HG03442 (cell line): ENCODE data around the gene WBP4.
A peak's percentile ranks its signal among the peaks of the same experiment; 100 is the strongest.
"Not testable (repeated sequence)": the region's sequence is repeated elsewhere in the genome, so short reads cannot be mapped to it uniquely, and the experiment has no call there.

Source experiments
- ATAC-seq: cut with Tn5 transposase; IDR thresholded peaks from one replicate; pipeline ENCODE4 v1.9.1; 2021; ENCODE audit warnings: mild to moderate bottlenecking, moderate library complexity; ENCODE audit not compliant: unreplicated experiment

The WBP4 gene

GRCh38 chr13:41061075-41061913 is at the start of gene WBP4:
Gene WBP4 (plus strand): TSS chr13:41061509. CDS start chr13:41061674, 165 bp downstream.
- ATAC-seq, result peak; percentile 70

GRCh38 chr13:41012536-41012935 is 48.8 kb upstream of the WBP4 start:
- ATAC-seq, result no peak

GRCh38 chr13:41013835-41014234 is 47.5 kb upstream of the WBP4 start:
- ATAC-seq, result no peak

GRCh38 chr13:41015920-41016319 is 45.4 kb upstream of the WBP4 start:
- ATAC-seq, result no peak

- ATAC-seq, result no peak
These were observed 44.1 kb upstream of the WBP4 start for GRCh38 chr13:41017159-41017558.

GRCh38 chr13:41017817-41018601 is 43.3 kb upstream of the WBP4 start:
- no peak for ATAC-seq

GRCh38 chr13:41018602-41018948 is 42.7 kb upstream of the WBP4 start:
- no peak for ATAC-seq

GRCh38 chr13:41019011-41019487 is 42.3 kb upstream of the WBP4 start, which contains the start of gene ELF1:
Gene ELF1 (minus strand): TSS chr13:41019316. CDS start chr13:40982054, 37,262 bp downstream.
- ATAC-seq, result peak; percentile 91

- no peak for ATAC-seq
These were observed 41.5 kb upstream of the WBP4 start for GRCh38 chr13:41019578-41020347.

GRCh38 chr13:41025518-41025917 is 35.8 kb upstream of the WBP4 start:
- no peak for ATAC-seq

GRCh38 chr13:41026788-41027187 is 34.5 kb upstream of the WBP4 start:
- ATAC-seq, result no peak

GRCh38 chr13:41028051-41028450 is 33.3 kb upstream of the WBP4 start:
- no peak for ATAC-seq

GRCh38 chr13:41029629-41030028 is 31.7 kb upstream of the WBP4 start:
- ATAC-seq, result no peak

GRCh38 chr13:41032691-41033376 is 28.5 kb upstream of the WBP4 start:
- ATAC-seq, result no peak

- no peak for ATAC-seq
These were observed 26.9 kb upstream of the WBP4 start for GRCh38 chr13:41034382-41034781.

- no peak for ATAC-seq
These were observed 26.4 kb upstream of the WBP4 start for GRCh38 chr13:41034881-41035280.

- ATAC-seq, result not testable (repeated sequence)
These were observed 24.8 kb upstream of the WBP4 start for GRCh38 chr13:41036557-41036956.

GRCh38 chr13:41039746-41040145 is 21.6 kb upstream of the WBP4 start:
- ATAC-seq, result no peak

- no peak for ATAC-seq
These were observed 20.6 kb upstream of the WBP4 start for GRCh38 chr13:41040584-41041334.

- ATAC-seq, result not testable (repeated sequence)
These were observed 18.9 kb upstream of the WBP4 start for GRCh38 chr13:41042419-41042818.
